Colonic mucosa (tissue), 4 donors: Measurements from ENCODE around the gene ZNF385B. TPM values are rescaled to one million over a fixed set of nuclear protein-coding genes. Genes with fewer than 3 reads are reported as not detected.

Experiments
- DNase-seq: peaks from one replicate; pipeline ENCODE4 v3.0.0-alpha.2; 2020
- H3K27ac ChIP-seq: fragments of 200-600 bp; one replicate; pipeline ENCODE4 v1.8.0; 2021
- H3K27me3 ChIP-seq: fragments of 200-600 bp; one replicate; pipeline ENCODE4 v1.8.0; 2021
- H3K36me3 ChIP-seq: fragments of 200-600 bp; one replicate; pipeline ENCODE4 v1.8.0; 2021
- H3K4me1 ChIP-seq: fragments of 200-600 bp; one replicate; pipeline ENCODE4 v1.8.0; 2021; ENCODE audit warnings: mild to moderate bottlenecking
- H3K4me3 ChIP-seq: fragments of 200-600 bp; one replicate; pipeline ENCODE4 v1.8.0; 2021
- H3K9ac ChIP-seq, 2 donors: one replicate each; pipeline ENCODE4 v1.7.0; 2013; ENCODE audit warnings: control low read depth in 2 of 2, low read depth in 2 of 2, low read length in 2 of 2
- H3K9me3 ChIP-seq: fragments of 200-600 bp; one replicate; pipeline ENCODE4 v1.8.0; 2021
- CTCF ChIP-seq: fragments of 200-600 bp; IDR thresholded peaks from one replicate; pipeline ENCODE4 v1.8.0; 2022; ENCODE audit warnings: antibody characterized with exemption, mild to moderate bottlenecking
- intact Hi-C: fragments of 100-400 bp; cut with DNase I; formaldehyde crosslinking; loops from one replicate; pipeline ENCODE4 v1.14.1; 2022
- total RNA-seq, 2 donors: library from RNA; stranded (reverse); fragmentation: NEBNext Ultra II Directional in 1 of 2; extraction: Animal tissue kit (Norgen Biotek cat#: 25700) in 1 of 2; gene quantifications; one replicate each; pipeline ENCODE4 v1.2.1, GENCODE V29; 2021
- donor health status: healthy.
- donor health status: DM: no; HTN: no; CAD: no.
- donor health status: DM: no; HTN: no; CAD: no.

The ZNF385B gene
- total RNA-seq, 2 donors from 2014 or later = 0.10 to 0.69 TPM

GRCh38 chr2:179675435-179675834 lies 186.0 kb downstream of the ZNF385B start:
- intact Hi-C loops = no loop called here
- TF ChIP-seq CTCF = no peak

GRCh38 chr2:179671043-179671981 lies 190.1 kb downstream of the ZNF385B start:
- H3K4me3 ChIP-seq = no peak overlapping the region
- no peaks in the 10 kb centered on the region for H3K9me3 ChIP-seq
- intact Hi-C loops = no loop called here
- TF ChIP-seq CTCF = no peak
- H3K27me3 ChIP-seq = no peaks in the 10 kb centered on the region
- no peaks in the 10 kb centered on the region for H3K36me3 ChIP-seq
- H3K9ac ChIP-seq = no peak overlapping the region
- no peak for DNase-seq
- no peak overlapping the region for H3K27ac ChIP-seq
- H3K4me1 ChIP-seq = no peaks in the 10 kb centered on the region

More at GRCh38 chr2:179675435-179675834, 186.0 kb downstream of the ZNF385B start:
- Histone ChIP-seq H3K4me3 (no peak overlapping the region), H3K9me3 (no peaks in the 10 kb centered on the region), H3K9ac (no peak overlapping the region), H3K27me3 (no peaks in the 10 kb centered on the region), H3K4me1 (no peaks in the 10 kb centered on the region), H3K36me3 (no peaks in the 10 kb centered on the region), H3K27ac (no peak overlapping the region)
- no peak for DNase-seq

GRCh38 chr2:179669196-179669595 lies 192.2 kb downstream of the ZNF385B start:
- intact Hi-C loops = no loop called here
- Histone ChIP-seq H3K27ac (no peak overlapping the region), H3K4me3 (no peak overlapping the region), H3K9ac (no peak overlapping the region), H3K9me3 (no peaks in the 10 kb centered on the region), H3K36me3 (no peaks in the 10 kb centered on the region), H3K4me1 (no peaks in the 10 kb centered on the region), H3K27me3 (no peaks in the 10 kb centered on the region)
- TF ChIP-seq CTCF = no peak
- no peak for DNase-seq

GRCh38 chr2:179664972-179665812 lies 196.2 kb downstream of the ZNF385B start:
- Histone ChIP-seq H3K4me1 (no peaks in the 10 kb centered on the region), H3K27ac (no peak overlapping the region), H3K36me3 (no peaks in the 10 kb centered on the region), H3K9ac (no peak overlapping the region), H3K4me3 (no peak overlapping the region), H3K9me3 (no peaks in the 10 kb centered on the region), H3K27me3 (no peaks in the 10 kb centered on the region)
- TF ChIP-seq CTCF = no peak
- intact Hi-C loops = no loop called here
- DNase-seq = no peak

GRCh38 chr2:179661986-179662385 lies 199.4 kb downstream of the ZNF385B start:
- no peak for TF ChIP-seq CTCF
- Histone ChIP-seq H3K36me3 (no peaks in the 10 kb centered on the region), H3K4me1 (no peaks in the 10 kb centered on the region), H3K9ac (no peak overlapping the region), H3K9me3 (no peaks in the 10 kb centered on the region), H3K27me3 (no peaks in the 10 kb centered on the region), H3K27ac (no peak overlapping the region), H3K4me3 (no peak overlapping the region)
- intact Hi-C loops = no loop called here
- DNase-seq = no peak
